SK-N-SH (cell line): Measurements from ENCODE around the gene CLPSL2. TPM values are rescaled to one million over a fixed set of nuclear protein-coding genes. Genes with fewer than 3 reads are reported as not detected.

Experiments used
- CTCF ChIA-PET: fragments of 300-600, 350-600 bp; formaldehyde crosslinking; extraction: SDS; loops from one replicate; lab custom pipeline; 2021; lab: Yijun Ruan, JAX
- POLR2A ChIA-PET: fragments of 350-600 bp; sonication (Branson Sonifier 250); formaldehyde crosslinking; extraction: SDS; loops from one replicate; lab custom pipeline; 2020; ENCODE audit warnings: antibody characterized with exemption, inconsistent platforms; lab: Yijun Ruan, JAX
- DNase-seq: peaks from one replicate; pipeline ENCODE4 v3.0.0; 2012
- H2AFZ ChIP-seq: fragments of 200-600 bp; sonication (generic); 2 replicates; pipeline ENCODE4 v1.8.1; 2016; ENCODE audit warnings: antibody characterized with exemption, mild to moderate bottlenecking, low read depth
- H3F3A ChIP-seq: fragments of 200-600 bp; sonication (generic); replicated peaks from 2 replicates; pipeline ENCODE3; 2016; ENCODE audit warnings: antibody characterized with exemption, mild to moderate bottlenecking; ENCODE audit not compliant: insufficient read depth
- H3K27ac ChIP-seq, 2 experiments: fragments of 200-500 bp in 1 of 2; fragments of 200-600 bp in 1 of 2; sonication (Bioruptor generic) in 1 of 2; sonication (generic), shearing (Covaris generic) in 1 of 2; 2 replicates each; pipeline versions ENCODE4 v1.5.1 to v1.6.1; 2014 to 2016; ENCODE audit warnings: low read depth in 2 of 2, inconsistent platforms in 1 of 2, low read length in 1 of 2, mild to moderate bottlenecking in 1 of 2, mixed read lengths in 1 of 2
- H3K27me3 ChIP-seq: fragments of 200-600 bp; sonication (generic), shearing (Covaris generic); 2 replicates; pipeline ENCODE4 v1.6.1; 2016; ENCODE audit warnings: mixed run types; ENCODE audit not compliant: insufficient read depth
- H3K36me3 ChIP-seq, 2 experiments: fragments of 200-500 bp in 1 of 2; fragments of 200-600 bp in 1 of 2; sonication (Bioruptor generic) in 1 of 2; sonication (generic) in 1 of 2; replicated peaks in 1 of 2; 2 replicates each; pipeline versions ENCODE3 to v1.5.1; 2014 to 2016; ENCODE audit warnings: low read length in 1 of 2, mild to moderate bottlenecking in 1 of 2; ENCODE audit not compliant: insufficient read depth in 2 of 2, control insufficient read depth in 1 of 2
- H3K4me1 ChIP-seq, 2 experiments: fragments of 200-500 bp in 1 of 2; fragments of 200-600 bp in 1 of 2; sonication (Bioruptor generic) in 1 of 2; sonication (generic), shearing (Covaris generic) in 1 of 2; 2 replicates each; pipeline versions ENCODE4 v1.5.1 to v1.6.1; 2014 to 2016; ENCODE audit warnings: low read depth in 1 of 2, low read length in 1 of 2, mixed run types in 1 of 2; ENCODE audit not compliant: insufficient read depth in 2 of 2, control insufficient read depth in 1 of 2
- H3K4me2 ChIP-seq: fragments of 200-600 bp; sonication (generic), shearing (Covaris generic); 2 replicates; pipeline ENCODE4 v1.6.1; 2017; ENCODE audit warnings: mixed run types
- H3K4me3 ChIP-seq, 2 experiments: fragments of 200-500 bp in 1 of 2; fragments of 200-600 bp in 1 of 2; sonication (Bioruptor generic) in 1 of 2; sonication (generic), shearing (Covaris generic) in 1 of 2; 2 replicates each; pipeline versions ENCODE4 v1.5.1 to v1.8.1; 2014 to 2016; ENCODE audit warnings: low read depth in 2 of 2, inconsistent platforms in 1 of 2, low read length in 1 of 2, mild to moderate bottlenecking in 1 of 2, mixed read lengths in 1 of 2, moderate library complexity in 1 of 2
- H3K79me2 ChIP-seq: fragments of 200-600 bp; sonication (generic); 2 replicates; pipeline ENCODE4 v1.8.1; 2017; ENCODE audit warnings: mild to moderate bottlenecking; ENCODE audit not compliant: insufficient read depth
- H3K9ac ChIP-seq: fragments of 200-600 bp; sonication (generic); 2 replicates; pipeline ENCODE4 v1.6.1; 2017; ENCODE audit warnings: mixed run types
- H3K9me2 ChIP-seq: fragments of 200-600 bp; sonication (generic); 2 replicates; pipeline ENCODE4 v1.6.1; 2017; ENCODE audit warnings: mixed run types
- H3K9me3 ChIP-seq: fragments of 200-600 bp; sonication (generic); 2 replicates; pipeline ENCODE4 v1.6.1; 2017; ENCODE audit warnings: mixed run types, mild to moderate bottlenecking, moderate library complexity
- H4K20me1 ChIP-seq: fragments of 200-600 bp; sonication (generic); 2 replicates; pipeline ENCODE4 v1.6.1; 2017; ENCODE audit warnings: mild to moderate bottlenecking, mixed run types; ENCODE audit not compliant: insufficient read depth
- FOSL2 ChIP-seq: IDR thresholded peaks from 2 replicates; pipeline ENCODE4 v1.4.0; 2012; ENCODE audit warnings: low read depth, mild to moderate bottlenecking, moderate library complexity, borderline replicate concordance
- GATA2 ChIP-seq: sonication (generic); formaldehyde crosslinking; IDR thresholded peaks from 2 replicates; pipeline ENCODE4 v1.5.0; 2020; ENCODE audit warnings: mild to moderate bottlenecking, missing genetic modification reagents
- IRF3 ChIP-seq: fragments of 150-350 bp; IDR thresholded peaks from 2 replicates; pipeline ENCODE4 v1.6.1; 2016; ENCODE audit warnings: mild to moderate bottlenecking, low read depth, low read length
- NRF1 ChIP-seq: IDR thresholded peaks from 2 replicates; pipeline ENCODE4 v1.6.1; 2012; ENCODE audit warnings: low read depth, mild to moderate bottlenecking, low read length
- RCOR1 ChIP-seq: fragments of 150-350 bp; IDR thresholded peaks from 2 replicates; pipeline ENCODE4 v1.6.1; 2017; ENCODE audit warnings: antibody characterized with exemption, low read length
- TAF1 ChIP-seq: IDR thresholded peaks from 2 replicates; pipeline ENCODE4 v1.6.1; 2012; ENCODE audit warnings: low read depth, mild to moderate bottlenecking, low read length, moderate library complexity, borderline replicate concordance
- TCF12 ChIP-seq: IDR thresholded peaks from 2 replicates; pipeline ENCODE4 v1.4.0; 2012
- USF1 ChIP-seq: IDR thresholded peaks from 2 replicates; pipeline ENCODE4 v1.4.0; 2012; ENCODE audit warnings: low read depth, borderline replicate concordance
- USF2 ChIP-seq: fragments of 150-350 bp; IDR thresholded peaks from 2 replicates; pipeline ENCODE4 v1.6.1; 2017; ENCODE audit warnings: antibody characterized with exemption, low read length, low read depth, borderline replicate concordance
- WGBS: methylation state at CpG from one replicate; pipeline ENCODE4 v1.1.6; 2017; ENCODE audit warnings: low lambda C conversion rate; 5-methylcytosine and 5-hydroxymethylcytosine counted together
- polyA plus RNA-seq, 3 experiments: library from polyadenylated mRNA; depleted of rRNA; stranded (reverse); fragments of >200 nt; gene quantifications; 2 replicates each; pipeline ENCODE4 v1.2.3, GENCODE V29; 2012

The CLPSL2 gene
- polyA plus RNA-seq, 1 of the 3 experiments (the other 2 are of a cell fraction), result not detected

- ChIA-PET CTCF (interaction anchor here (0.8 to 1.9 kb wide), 3 partner anchors 11 to 13 kb away, joined by 3 to 5 read pairs (median 3); no protein-coding TSS in a partner anchor), POLR2A (interaction anchor here (0.6 kb wide), 1 partner anchor 18 kb away, joined by 4 read pairs; no protein-coding TSS in a partner anchor)
- no peaks in the 10 kb centered on the region for H3K79me2 ChIP-seq
Measured at GRCh38 chr6:35750557-35750956, 25.8 kb upstream of the CLPSL2 start.

GRCh38 chr6:35751594-35751993 lies 24.8 kb upstream of the CLPSL2 start:
- no peak overlapping the region for H2AFZ ChIP-seq
- CTCF ChIA-PET, result interaction anchor here (1.9 kb wide), 1 partner anchor 14 kb away, joined by 5 read pairs; no protein-coding TSS in a partner anchor

More at GRCh38 chr6:35750557-35750956, 25.8 kb upstream of the CLPSL2 start:
- Histone ChIP-seq H3K27ac (no peak overlapping the region), H3K9ac (no peak overlapping the region), H3K27me3 (no peaks in the 10 kb centered on the region; the same call in 1 of the 2 replicates), H3K9me3 (0 out of 2 replicates have a peak, but pooled peaks cover 4% of the 10 kb centered on the region), H3K4me1 (no peaks in the 10 kb centered on the region), H3K9me2 (no peaks in the 10 kb centered on the region), H3K4me2 (no peak overlapping the region), H2AFZ (no peak overlapping the region), H3K4me3 (no peak overlapping the region), H4K20me1 (no peaks in the 10 kb centered on the region), H3F3A (no peaks in the 10 kb centered on the region), H3K36me3 (no peaks in the 10 kb centered on the region)
- WGBS, result 82% methylated on average over 7 of the region's 7 CpGs
- no peak for DNase-seq
- TF ChIP-seq USF2 (no peak), TAF1 (no peak), FOSL2 (no peak), TCF12 (no peak), IRF3 (no peak), GATA2 (CRISPR knock-in tag) (no peak)

More at GRCh38 chr6:35751594-35751993, 24.8 kb upstream of the CLPSL2 start:
- H3K4me1 ChIP-seq, result no peaks in the 10 kb centered on the region
- H3K9ac ChIP-seq, result no peak overlapping the region
- H3K27ac ChIP-seq, result no peak overlapping the region
- no peaks in the 10 kb centered on the region for H3F3A ChIP-seq
- H3K9me2 ChIP-seq, result no peaks in the 10 kb centered on the region
- H3K79me2 ChIP-seq, result no peaks in the 10 kb centered on the region
- H3K27me3 ChIP-seq, result no peaks in the 10 kb centered on the region; the same call in 1 of the 2 replicates
- 53% methylated on average over 4 of the region's 4 CpGs for WGBS
- no peaks in the 10 kb centered on the region for H4K20me1 ChIP-seq
- no peak for DNase-seq
- POLR2A ChIA-PET, result no interaction called here
- TF ChIP-seq RCOR1 (no peak), NRF1 (no peak), USF1 (no peak)
- no peak overlapping the region for H3K4me2 ChIP-seq
- H3K9me3 ChIP-seq, result 0 out of 2 replicates have a peak, but pooled peaks cover 4% of the 10 kb centered on the region
- no peaks in the 10 kb centered on the region for H3K36me3 ChIP-seq
- H3K4me3 ChIP-seq, result no peak overlapping the region
